Measurements from ENCODE around the gene GIT2.
"Not testable (repeated sequence)": the region's sequence is repeated elsewhere in the genome, so short reads cannot be mapped to it uniquely, and the experiment has no call there.

Gene GIT2

DNA sequence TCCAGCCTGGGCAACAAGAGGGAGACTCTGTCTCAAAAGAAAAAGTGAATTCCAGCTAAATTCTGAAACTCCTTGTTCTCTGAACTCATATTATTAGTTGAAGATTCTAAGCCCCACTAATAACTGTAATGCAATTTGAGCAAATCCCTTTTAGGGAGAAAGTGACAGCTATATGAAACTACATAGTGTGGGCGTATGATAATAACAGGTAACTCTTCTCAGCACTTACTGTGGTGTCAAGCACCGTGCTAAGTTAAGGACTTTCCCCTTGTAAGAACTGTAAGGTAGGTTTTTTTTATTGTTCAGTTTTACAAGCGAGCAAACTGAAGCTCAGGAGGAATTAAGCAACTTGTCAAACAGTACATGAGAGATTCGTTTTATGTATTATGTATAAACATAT is 8.4 kb upstream of the GIT2 start:
- no peak for DNase-seq

DNA sequence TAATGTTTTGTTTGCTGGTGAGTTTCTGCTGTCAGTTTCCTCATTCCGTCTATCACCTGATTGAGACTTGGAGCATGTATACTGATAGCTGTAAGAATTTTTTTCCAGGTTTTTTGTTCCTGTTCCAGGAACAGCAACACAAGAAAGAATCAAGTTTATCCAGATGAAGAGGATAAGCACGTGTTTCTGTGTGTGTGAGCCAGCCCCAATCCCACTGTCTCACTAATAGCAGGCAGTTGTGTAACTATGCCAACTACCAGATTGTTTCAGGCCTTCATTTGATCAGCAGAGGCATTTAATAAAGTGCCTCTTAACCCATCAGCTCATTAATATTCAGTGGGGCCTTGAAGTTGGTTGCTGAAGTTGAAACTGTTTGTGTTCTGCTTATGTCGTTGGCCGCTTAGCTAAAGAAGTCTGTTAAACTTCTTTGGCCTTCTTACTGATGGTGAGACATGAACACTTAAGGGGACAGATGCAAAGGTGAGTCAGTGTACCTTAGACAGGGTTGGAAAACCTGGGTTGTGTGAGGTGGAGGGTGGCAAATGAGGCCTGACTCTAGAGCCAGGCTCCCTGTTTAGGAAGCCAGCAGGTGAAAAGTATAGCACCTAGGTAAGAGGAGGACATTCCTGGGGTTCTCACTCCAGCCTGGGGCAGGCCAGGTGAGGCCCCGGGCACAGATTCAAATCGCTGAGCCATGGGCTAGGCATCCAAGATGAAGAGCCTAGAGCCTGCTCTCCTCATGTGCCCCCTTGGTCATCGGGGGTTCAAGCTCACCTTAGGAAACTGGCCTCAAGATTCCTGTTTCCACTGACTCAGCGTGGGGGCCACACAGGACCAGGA is 6.7 kb upstream of the GIT2 start:
- DNase-seq = no peak

DNA sequence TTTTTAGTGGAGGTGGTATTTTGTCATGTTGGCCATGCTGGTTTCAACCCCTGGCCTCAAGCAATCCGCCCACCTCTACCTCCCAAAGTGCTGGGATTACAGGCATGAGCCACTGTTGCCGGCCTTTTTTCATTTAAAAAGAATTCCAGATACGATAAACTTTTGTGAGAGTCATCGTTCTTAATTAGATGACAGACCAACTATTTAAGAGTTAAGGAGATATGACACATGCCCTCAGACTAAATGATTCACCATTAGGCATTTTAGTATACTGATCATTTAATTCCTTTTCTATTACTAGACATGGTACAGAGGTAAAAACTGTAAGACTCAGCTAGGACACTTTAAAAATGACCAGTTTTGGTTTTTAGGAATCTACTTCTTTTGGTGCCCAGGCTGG is 5.4 kb upstream of the GIT2 start:
- no peak for DNase-seq

DNA sequence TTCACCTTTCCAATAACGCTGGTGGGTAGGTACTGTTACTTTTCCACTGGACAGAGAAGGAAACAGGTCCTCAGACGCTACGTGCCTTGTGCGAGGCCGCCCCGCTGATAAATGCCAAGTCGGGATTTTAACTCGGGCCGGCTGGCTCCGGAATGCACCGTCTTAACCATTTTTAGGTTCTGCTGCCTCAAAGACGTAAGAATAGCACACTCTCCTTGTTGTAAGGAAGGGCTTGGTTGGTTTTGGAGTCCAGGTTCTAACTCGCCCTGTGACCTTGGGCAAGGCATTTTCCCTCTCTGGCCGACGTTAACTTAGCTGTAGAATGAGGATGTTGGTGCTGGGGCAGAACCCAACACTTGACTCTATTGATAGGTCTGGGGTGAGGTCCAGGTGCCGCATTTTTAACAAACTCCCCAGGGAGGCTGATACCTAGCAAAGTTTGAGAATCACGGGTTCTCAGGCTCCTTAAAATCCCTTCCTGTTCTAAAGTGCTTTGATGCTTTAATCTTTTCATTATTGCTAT is 3.9 kb upstream of the GIT2 start:
- peak; percentile 29 for DNase-seq

DNA sequence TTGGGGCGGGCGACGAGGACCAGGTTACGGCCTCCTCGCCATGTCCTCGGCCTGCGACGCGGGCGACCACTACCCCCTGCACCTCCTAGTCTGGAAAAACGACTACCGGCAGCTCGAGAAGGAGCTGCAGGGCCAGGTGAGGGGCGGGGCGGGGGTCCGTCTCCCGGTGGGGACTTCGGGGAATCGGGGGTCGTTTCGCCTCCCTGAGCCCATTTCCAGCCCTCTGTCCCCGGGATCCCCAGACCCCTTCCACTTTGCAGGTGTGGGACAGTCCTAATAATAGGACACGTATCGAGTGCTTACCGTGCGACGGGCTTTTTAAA is 3.4 kb upstream of the GIT2 start:
- no peak for DNase-seq

DNA sequence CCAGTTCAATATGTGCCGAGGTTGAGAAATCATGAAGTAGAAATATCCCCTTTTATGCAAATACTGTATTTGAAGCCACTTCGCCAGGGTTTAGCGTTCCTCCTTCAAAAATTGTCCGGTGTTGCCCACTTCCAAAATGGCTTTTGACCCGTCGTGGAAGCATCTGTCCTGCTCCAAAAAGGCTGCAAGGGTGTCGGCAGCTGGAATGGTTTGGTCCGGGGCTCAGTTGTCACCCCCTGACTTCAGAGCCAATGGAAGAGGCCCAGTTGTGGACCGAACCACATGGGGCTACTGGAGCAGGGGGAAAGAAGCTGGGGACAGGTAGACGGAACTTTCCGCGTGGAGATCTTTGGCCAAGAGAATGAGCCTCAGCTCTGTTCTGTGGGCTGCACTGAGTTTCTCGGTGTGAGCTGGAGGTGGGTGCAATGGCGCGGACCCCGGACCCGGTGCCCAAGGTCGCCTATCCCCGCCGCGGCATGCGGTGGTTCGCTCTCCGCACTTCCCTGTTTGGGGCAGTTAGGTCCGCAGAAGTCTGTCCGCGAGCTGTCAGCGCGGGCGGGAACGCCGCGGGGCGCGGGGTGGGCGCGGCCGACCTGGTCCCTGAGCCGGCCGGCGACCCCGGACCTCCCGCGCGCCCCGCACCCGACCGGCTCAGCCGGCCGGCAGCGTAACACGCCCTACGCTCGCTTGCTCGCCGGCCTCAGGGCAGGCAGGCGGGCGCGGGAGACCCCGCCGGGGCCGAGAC is 2.9 kb upstream of the GIT2 start, which contains the start of gene ANKRD13A:
TSS of gene ANKRD13A (plus strand) at position 527 of the 745 bp plus-strand sequence. CDS start 259 bp downstream, outside the sequence.
- DNase-seq = peak; percentile 93

DNA sequence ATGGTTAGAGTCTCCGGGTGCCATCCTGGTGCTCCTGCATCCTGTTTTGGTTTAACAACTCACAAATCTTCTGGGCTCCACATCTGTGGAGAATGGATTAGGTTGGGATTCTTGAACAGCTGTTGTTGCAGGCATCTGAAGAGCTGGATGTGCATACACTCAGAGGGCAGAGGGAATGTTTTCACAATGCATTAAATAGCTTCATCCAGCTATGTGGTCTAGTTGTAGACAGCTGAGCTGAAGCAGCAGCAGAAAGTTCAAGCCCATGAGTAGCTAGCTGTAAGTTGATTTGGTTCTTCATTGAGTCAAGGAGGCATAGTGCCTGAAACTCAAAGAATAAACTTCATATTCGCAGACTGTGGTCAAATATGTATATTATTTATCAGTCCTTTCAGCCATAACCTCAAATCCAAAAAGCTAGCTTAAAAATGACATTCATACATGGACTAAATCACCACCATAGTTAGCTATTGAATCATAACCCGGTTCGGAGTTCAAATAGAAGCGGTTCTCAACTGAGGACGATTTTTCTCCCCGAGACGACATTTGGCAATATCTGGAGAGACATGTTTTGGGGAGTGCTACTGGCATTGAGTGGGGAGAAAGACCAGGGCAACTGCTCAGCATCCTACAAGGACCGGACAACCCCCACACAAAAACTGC is 2.2 kb upstream of the GIT2 start:
- DNase-seq = peak; percentile 53

DNA sequence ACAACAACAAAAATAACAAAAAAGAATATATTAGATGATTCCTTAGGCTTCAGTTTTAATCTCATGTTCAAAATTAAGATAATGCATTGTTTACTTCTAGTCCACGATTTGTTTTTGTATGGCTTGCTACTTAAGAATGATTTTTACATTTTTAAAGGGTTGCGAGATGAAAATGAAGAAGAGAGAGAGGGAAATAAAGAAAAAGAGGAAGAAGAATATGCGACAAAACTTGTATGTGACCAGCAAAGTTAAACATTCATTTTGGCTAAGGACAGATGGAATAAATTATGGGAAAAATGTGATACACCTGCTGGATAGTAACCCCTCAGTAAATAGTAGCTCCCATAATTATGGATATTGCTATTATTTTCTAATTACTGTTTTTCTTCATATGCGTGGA is 1.2 kb upstream of the GIT2 start:
- no peak for DNase-seq

DNA sequence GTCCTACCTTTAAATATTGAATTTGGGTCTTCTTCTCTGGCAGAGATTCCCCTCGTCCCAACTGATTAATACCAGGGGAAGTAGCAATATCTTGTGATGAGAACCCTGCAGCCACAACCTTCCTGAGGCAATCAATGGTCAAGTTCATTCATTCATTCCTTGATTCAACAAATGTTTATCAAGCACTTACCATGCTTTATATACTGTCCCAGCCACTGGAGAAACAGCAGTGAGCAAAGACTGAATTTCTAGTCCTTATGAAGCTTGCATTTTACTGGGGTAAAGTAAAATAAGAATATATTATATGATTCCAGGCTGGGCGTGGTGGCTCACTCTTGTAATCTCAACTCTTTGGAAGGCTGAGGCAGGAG is 300 bp upstream of the GIT2 start:
- DNase-seq = no peak

DNA sequence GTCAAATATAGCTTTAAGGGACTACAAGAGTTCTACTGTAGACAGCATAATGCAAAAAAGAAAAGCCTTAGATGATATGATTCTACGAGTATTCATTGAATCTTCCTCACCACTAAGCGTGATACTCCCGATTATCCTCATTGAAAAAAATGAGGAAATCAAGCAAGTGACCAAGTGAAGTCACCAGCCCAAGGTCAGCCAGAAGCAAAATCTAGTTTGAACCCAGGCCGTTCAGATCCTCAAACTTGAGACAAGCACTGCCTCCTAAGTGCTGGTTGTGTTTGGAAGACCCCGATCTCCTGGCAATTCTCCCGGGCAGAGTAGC is 845 bp downstream of the GIT2 start:
- DNase-seq = no peak

DNA sequence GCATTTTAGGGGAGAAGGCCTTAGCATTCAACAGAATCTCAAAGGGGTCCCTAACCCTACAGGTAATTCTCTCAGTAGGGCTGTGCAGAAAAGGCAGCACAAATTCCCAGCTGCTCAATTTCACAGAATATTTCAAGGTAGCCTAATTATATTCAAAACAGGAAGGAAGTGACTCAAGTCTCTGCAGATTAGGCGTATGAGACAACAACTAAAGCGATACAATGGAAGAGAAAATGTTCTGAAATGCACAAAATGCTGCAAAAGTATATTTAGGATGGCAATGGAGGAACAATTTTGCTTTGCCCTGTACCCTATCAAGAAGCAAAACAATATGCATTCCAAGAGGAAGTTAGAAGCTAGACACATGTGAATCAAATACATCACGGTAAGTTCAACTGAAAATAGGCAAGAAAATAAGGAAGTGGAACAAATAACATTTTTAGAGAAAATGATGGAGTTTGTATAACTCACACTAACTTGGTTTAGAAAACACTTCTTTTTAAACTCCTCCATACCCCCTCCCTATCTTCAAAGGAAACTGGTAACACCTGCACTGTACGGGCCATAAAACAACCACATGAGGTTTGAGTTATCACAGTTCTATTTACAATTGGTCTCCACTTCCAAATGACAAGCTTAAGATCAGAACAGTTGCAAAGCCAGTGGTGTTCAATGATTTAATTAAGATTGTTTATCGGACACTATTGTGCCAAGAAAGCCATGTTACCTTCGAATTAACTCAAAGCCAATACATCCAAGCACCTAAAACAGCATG is 1.6 kb downstream of the GIT2 start:
- DNase-seq = no peak

DNA sequence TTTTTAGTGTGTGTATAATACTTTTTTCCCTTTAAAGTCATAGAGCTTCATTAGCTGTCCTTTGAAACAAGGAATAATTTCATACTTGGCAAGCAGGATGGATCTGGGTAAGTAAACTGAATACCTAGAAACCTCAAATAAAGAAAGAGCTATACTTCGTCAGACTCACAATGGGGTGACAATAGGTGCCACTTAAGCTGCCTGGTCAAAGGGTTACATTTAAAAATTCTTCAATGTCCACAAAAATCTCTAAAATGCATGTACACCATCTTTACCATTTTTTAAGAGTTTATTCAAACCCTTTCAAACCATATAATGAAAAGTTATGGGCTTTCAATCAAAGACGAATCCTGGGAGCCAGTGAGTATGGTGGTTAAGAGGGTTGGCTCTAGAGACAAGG is 3.1 kb downstream of the GIT2 start:
- DNase-seq = no peak

DNA sequence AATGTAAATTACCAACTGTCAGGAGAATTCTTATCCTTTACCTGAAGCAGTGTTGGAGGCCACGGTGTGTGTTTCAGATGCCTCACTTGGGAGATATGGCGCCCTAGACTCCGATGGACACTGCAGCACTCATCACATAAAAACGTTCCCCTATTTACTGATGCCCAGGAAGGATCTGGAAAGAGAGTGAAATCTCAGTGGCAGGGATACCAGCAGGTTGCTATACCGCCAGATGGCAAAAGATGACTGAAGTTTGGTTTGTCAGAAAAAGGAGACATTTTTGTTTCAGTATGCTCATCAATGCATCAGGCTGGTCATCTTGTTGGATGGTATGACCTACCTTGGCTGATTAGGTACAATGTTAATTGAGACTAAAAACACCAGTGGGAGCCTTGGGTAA is 4.6 kb downstream of the GIT2 start:
- DNase-seq = no peak

DNA sequence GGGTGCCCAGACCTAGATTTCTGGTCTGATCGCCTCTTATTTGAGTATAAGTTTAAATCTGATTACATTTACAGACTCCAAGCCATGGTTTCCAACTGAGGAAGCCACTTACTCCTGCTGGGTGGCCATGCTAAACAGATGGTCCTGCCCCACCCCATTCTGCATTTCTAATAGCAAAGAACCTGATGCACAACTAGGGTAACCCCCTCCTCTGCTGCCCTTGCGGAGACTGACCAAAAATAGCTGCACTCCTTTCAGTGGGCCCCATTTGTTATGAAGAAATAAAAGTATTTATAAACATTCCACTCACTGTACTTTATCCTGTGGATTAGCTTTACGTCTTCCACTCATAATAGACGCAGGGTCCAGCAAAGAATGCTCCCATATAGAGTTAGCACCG is 6.8 kb downstream of the GIT2 start:
- peak; percentile 36 for DNase-seq

DNA sequence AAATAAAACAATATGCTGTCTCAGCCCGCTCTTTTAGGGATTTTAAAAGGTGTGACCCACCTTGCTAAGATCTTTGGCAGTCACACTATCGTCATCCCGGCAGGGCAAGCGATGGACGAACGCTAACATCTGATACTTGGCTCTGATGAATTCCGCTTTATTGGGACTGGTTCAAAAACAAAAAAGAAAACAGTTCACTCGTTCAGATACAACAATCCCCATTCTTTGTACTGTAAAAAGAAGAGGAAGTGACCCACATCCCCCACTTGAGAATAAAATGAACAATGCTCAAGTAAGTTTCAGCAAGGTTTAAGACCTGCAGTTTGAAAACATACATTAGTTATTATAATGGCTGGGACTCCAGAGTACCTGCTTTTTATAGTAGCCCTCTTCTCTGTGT is 7.3 kb downstream of the GIT2 start:
- DNase-seq = no peak

DNA sequence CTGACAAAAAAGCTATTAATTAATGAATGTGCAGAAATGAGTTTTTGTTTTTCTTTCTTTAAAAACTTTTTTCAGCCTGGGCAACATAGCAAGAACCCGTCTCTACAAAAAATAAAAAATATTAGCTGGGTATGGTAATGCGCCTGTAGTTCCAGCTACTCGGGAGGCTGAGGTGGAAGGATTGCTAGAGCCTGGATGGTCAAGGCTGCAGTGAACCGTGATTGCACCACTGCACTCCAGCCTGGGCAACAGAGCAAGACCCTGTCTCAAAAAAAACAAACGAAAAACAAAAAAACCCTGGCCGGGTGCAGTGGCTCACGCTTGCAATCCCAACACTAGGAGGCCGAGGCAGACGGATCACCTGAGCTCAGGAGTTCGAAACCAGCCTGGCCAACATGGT is 7.9 kb downstream of the GIT2 start:
- no peak for DNase-seq

DNA sequence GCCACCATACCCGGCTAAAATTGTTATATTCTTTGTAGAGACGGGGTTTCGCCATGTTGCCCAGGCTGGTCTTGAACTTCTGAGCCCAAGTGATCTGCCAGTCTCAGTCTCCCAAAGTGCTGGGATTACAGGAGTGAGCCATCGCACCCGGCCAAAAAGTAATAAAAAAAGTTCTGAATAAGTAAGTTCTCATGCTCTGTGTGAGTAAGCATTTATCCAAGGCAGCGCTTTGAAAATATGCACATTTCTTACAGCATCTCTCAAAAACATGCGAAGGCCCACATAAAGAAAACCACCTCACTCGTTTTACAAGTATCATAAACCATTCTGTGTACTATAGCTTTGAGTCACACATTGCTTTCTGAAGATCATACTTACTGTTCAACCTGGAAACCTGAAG is 8.6 kb downstream of the GIT2 start:
- no peak for DNase-seq

DNA sequence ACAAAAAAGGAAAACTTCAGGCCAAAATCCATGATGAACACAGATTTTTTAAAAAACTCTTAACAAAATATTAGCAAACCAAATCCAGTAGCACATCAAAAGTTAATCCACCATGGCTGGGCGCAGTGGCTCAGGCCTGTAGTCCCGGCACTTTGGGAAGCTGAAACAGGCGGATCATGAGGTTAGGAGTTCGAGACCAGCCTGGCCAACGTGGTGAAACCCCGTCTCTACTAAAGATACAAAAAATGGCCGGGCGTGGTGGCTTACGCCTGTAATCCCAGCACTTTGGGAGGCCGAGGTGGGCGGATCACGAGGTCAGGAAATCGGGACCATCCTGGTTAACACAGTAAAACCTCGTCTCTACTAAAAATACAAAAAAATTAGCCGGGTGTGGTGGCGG is 9.9 kb downstream of the GIT2 start:
- not testable (repeated sequence) for DNase-seq

DNA sequence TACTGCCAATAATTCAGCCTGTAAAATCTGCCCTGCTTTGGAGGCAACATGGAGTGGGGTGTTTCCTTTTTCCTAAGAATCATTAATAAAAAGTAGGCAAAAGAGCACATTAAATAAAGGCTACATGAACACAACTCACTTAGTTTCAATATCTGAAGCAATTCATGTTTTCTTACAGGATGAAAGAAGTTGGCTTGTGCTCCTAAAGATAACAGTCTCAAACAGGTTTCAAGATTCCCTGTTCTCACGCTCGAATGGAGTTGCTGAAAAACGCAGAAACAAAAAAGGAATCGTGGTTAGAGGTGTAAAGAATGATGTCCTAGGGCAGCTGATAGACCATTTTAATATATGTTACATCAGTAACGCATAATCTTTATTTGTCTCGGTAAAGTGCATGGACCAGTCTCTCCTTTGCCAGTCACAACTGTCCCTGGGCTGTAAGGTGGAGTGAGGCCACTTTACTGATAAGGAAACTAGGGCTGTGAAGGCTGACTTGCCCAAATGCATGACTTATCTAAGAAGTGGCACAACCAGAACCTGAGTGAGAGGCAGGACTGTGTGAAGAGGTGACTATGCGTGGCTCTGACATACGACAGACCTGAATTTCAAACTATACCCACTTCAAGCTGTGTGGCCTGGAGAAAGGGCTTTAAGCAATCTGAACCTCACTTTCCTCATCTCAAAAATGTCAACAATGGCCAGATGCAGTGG is 12.6 kb downstream of the GIT2 start:
- no peak for DNase-seq

DNA sequence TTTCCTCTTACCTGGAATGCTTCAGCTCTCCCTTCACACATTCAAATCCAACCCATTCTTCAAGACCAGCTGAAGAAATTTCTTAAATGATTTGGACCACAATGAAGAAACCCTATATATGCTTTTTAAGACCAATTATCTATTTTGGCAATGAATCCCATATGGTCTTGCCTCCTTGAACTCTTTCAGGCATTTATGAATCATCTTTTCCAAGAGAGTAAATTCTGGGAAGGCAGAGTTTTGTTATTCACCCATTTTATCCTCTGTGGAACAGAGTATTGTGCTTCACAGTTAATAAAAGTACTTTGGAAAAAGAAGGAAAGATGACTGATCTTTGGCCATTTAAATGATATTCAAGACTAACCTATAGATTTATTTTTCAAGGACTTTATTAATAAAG is 14.0 kb downstream of the GIT2 start:
- no peak for DNase-seq

DNA sequence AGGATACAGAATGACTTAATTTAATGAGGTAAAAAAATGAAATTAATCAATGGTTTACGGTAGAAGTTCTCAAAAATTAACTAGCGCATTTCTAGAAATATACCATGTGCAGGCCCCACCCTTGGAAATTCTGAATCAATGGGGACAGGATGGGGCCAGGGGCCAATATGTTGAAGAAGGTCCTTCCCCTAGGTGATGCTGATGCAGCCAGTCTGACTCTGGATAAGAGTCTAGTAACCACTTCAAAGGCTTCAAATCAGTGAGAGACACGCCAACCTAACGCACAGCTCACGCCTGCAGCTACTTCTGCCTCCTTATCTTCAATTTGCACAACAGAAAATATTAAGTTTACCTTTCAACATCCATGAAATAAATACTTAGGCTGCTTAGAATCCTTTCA is 14.9 kb downstream of the GIT2 start:
- no peak for DNase-seq

DNA sequence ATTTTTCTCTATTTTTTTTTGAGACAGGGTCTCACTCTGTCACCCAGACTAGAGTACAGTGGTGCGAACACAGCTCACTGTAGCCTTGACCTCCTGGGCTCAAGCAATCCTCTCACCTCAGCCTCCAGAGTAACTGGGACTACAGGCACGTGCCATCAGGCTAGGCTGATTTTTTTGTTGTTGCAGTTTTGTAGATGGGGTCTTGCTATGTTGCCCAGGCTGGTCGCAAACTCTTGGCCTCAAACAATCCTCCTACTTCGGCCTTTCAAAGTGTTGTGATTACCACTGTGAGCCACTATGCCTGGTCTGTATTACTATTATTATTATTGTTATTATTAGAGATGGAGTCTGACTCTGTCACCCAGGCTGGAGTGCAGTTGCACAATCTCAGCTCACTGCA is 23.3 kb downstream of the GIT2 start:
- no peak for DNase-seq

DNA sequence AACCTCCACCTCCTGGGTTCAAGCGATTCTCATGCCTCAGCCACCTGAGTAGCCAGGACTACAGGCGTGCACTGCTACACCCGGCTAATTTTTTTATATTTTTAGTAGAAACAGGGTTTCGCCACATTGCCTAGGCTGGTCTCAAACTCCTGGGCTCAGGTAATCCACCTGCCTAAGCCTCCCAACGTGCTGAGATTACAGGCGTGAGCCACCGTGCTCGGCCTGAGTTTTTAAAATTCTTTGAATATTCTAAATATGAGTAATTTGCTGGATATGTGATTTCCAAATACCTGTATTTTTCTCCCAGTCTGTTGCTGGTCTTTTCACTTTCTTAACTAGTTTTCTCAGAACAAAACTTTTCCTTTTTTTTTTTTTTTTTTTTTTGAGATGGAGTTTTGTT is 27.4 kb downstream of the GIT2 start:
- no peak for DNase-seq
